Suprapubic skin (tissue), 3 donors: ENCODE results near the gene MALT1.

ENCODE experiments used
- CTCF ChIP-seq, 2 donors: fragments of 200-600 bp in 1 of 2; fragments of 450-650 bp in 1 of 2; sonication (generic) in 1 of 2; IDR thresholded peaks; one replicate each; pipeline ENCODE4 v1.5.1; 2016 to 2019; ENCODE audit warnings: antibody characterized with exemption in 2 of 2, mild to moderate bottlenecking in 1 of 2, moderate library complexity in 1 of 2
- POLR2A ChIP-seq, 2 donors: fragments of 450-650 bp; IDR thresholded peaks; one replicate each; pipeline ENCODE4 v1.6.1; 2017; ENCODE audit warnings: antibody characterized with exemption in 2 of 2, mild to moderate bottlenecking in 2 of 2, moderate library complexity in 2 of 2

- TF ChIP-seq CTCF (IDR thresholded peaks at IDR 0.05) (no peak), POLR2A (IDR thresholded peaks at IDR 0.05) (no peak)
Measured at GRCh38 chr18:58738322-58738721, 67.1 kb downstream of the MALT1 start.
